HepG2 (cell line): ENCODE measurements around the gene VPS29. TPM values are rescaled to one million over a fixed set of nuclear protein-coding genes. Genes with fewer than 3 reads are reported as not detected.

Experiments used
- AHDC1 ChIP-seq: sonication (generic); formaldehyde crosslinking; IDR thresholded peaks from 2 replicates; pipeline ENCODE4 v1.5.1; 2020; ENCODE audit warnings: mild to moderate bottlenecking, missing genetic modification reagents, borderline replicate concordance
- FOXA3 ChIP-seq: IDR thresholded peaks from 2 replicates; pipeline ENCODE4 v1.6.1; 2016; ENCODE audit warnings: missing genetic modification reagents, missing compliant biosample characterization
- HNRNPLL ChIP-seq: fragments of 200-400 bp; formaldehyde crosslinking; IDR thresholded peaks from 2 replicates; pipeline ENCODE4 v1.6.1; 2017; ENCODE audit warnings: mild to moderate bottlenecking, low read depth, low read length; ENCODE audit not compliant: poor library complexity, severe bottlenecking
- KDM6A ChIP-seq: IDR thresholded peaks from 2 replicates; pipeline ENCODE4 v1.6.1; 2016; ENCODE audit warnings: low read depth
- MATR3 ChIP-seq: sonication (generic); formaldehyde crosslinking; IDR thresholded peaks from 2 replicates; pipeline ENCODE4 v1.4.0; 2020; ENCODE audit warnings: missing genetic modification reagents
- MEIS1 ChIP-seq: sonication (generic); formaldehyde crosslinking; IDR thresholded peaks from 2 replicates; pipeline ENCODE4 v1.9.0; 2021; ENCODE audit warnings: mild to moderate bottlenecking, missing genetic modification reagents, moderate library complexity, borderline replicate concordance
- PHB2 ChIP-seq: fragments of 450-650 bp; IDR thresholded peaks from 2 replicates; pipeline ENCODE4 v1.6.1; 2018; ENCODE audit not compliant: partially characterized antibody
- RCOR2 ChIP-seq: IDR thresholded peaks from 2 replicates; pipeline ENCODE4 v1.6.1; 2016; ENCODE audit warnings: missing biosample characterization, missing genetic modification reagents
- SMAD9 ChIP-seq: sonication (generic); formaldehyde crosslinking; IDR thresholded peaks from 2 replicates; pipeline ENCODE4 v1.5.1; 2020; ENCODE audit warnings: mild to moderate bottlenecking, missing genetic modification reagents
- SMC3 ChIP-seq: IDR thresholded peaks from 2 replicates; pipeline ENCODE4 v1.6.1; 2011; ENCODE audit warnings: low read length, improper control_type of control experiment
- TOE1 ChIP-seq: sonication (generic); formaldehyde crosslinking; IDR thresholded peaks from 2 replicates; pipeline ENCODE4 v1.4.0; 2020; ENCODE audit warnings: mild to moderate bottlenecking, missing genetic modification reagents
- ZFP1 ChIP-seq: IDR thresholded peaks from 2 replicates; pipeline ENCODE4 v1.6.1; 2016
- ZFP82 ChIP-seq: sonication (generic); formaldehyde crosslinking; IDR thresholded peaks from 2 replicates; pipeline ENCODE4 v1.5.1; 2020; ENCODE audit warnings: mild to moderate bottlenecking, missing genetic modification reagents, borderline replicate concordance
- ZNF275 ChIP-seq: sonication (generic); formaldehyde crosslinking; IDR thresholded peaks from 2 replicates; pipeline ENCODE4 v1.8.0; 2022; ENCODE audit warnings: missing genetic modification reagents, mild to moderate bottlenecking, inconsistent platforms, borderline replicate concordance
- ZNF414 ChIP-seq: sonication (generic); formaldehyde crosslinking; IDR thresholded peaks from 2 replicates; pipeline ENCODE4 v1.5.0; 2020; ENCODE audit warnings: missing genetic modification reagents
- ZNF605 ChIP-seq: sonication (generic); formaldehyde crosslinking; IDR thresholded peaks from 2 replicates; pipeline ENCODE4 v1.8.0; 2022; ENCODE audit warnings: mild to moderate bottlenecking, missing genetic modification reagents
- ZNF788 ChIP-seq: sonication (generic); formaldehyde crosslinking; IDR thresholded peaks from 2 replicates; pipeline ENCODE4 v1.5.0; 2020; ENCODE audit warnings: mild to moderate bottlenecking, missing genetic modification reagents, borderline replicate concordance
- polyA plus RNA-seq, 8 experiments: library from polyadenylated mRNA; depleted of rRNA in 3 of 8; stranded (reverse) in 7 of 8; unstranded in 1 of 8; fragments of >200 nt; fragmentation: Illumina TruSeq in 4 of 8; extraction: Trizol in 4 of 8; gene quantifications; 2 replicates each; pipeline versions ENCODE4 v1.2.1 to v1.2.3, GENCODE V29; 2011 to 2016; ENCODE audit warnings: low read depth in 4 of 8, missing spikeins in 1 of 8, mixed read lengths in 1 of 8; ENCODE audit not compliant: insufficient read depth in 1 of 8
- total RNA-seq, 5 experiments: library from RNA; depleted of rRNA; stranded (reverse); fragments of >200 nt; fragmentation: Illumina TruSeq; extraction: Trizol; gene quantifications; 2 replicates each; pipeline ENCODE4 v1.2.3, GENCODE V29; 2016; ENCODE audit warnings: low read depth in 1 of 5
- TF ChIP-seq, protein P1 (sequence below): sonication (generic); formaldehyde crosslinking; IDR thresholded peaks from 2 replicates; pipeline ENCODE4 v1.4.0; 2020; ENCODE audit warnings: mild to moderate bottlenecking, low read depth, missing genetic modification reagents
- TF ChIP-seq, protein P2 (sequence below): IDR thresholded peaks from 2 replicates; pipeline ENCODE4 v1.6.1; 2012; ENCODE audit warnings: low read depth, low read length, improper control_type of control experiment

The VPS29 gene
- total and polyA plus RNA-seq, 2 of the 13 experiments (the other 11 are each of a cell fraction or from before 2014, with no cell fraction given), result 107 to 114 TPM

DNA sequence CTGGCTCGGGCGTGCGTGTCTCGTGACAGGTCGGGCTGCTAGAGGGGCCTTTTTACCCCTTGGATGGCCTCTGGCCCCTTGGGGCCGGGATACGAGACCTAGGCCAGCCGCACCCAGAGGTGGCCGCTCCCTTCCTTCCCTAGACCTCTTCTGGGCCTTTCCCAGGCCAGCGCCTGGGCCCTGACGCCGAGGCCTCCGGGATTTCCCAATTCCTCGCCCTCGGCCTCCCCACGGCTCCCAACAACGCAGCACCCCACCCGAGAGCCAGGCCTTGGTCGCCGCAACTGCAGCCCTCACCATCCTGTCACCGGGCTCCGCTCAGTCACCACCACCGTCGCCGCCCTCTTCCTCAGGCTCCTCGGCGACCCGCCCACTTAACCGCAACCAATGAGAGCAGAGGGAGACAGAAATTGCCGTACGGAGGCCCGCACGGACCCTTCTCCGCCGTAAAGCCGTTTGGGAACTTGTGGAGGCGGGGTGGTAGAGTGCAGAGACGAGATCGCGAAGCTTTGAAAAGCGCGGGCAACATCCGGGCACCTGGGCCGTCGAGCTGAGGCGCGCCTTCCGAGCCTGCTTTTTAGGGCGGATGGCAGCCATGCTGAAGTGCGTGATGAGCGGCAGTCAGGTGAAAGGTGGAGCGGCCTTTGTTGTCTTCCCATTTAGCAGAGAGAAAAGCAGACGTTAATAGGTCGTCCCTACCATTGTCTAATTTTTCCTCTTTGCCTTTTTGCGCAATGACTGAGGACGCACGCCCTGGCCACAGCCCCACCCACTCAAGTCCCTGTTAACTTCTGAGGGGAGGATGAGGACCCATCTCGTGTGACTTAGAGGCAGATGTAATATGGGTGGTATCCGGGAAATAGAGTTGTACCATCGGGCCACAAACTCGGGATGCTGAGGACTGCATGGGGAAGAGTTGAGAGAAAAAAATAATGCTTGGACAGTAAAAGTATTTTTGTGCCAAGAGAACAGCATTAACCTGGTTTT lies at the start of gene VPS29, which contains the start of gene RAD9B (continued):
- no peak for TF ChIP-seq SMC3
- TF ChIP-seq HNRNPLL, result peak; percentile 84
- no peak for TF ChIP-seq AHDC1 (CRISPR knock-in tag)
- TF ChIP-seq PHB2, result no peak
- peak; percentile 98 for TF ChIP-seq SMAD9 (CRISPR knock-in tag)
- TF ChIP-seq ZFP1 (CRISPR knock-in tag), result peak; percentile 45; the same call in 1 of the 2 replicates
- no peak; the same call in none of the 2 replicates for TF ChIP-seq FOXA3 (CRISPR knock-in tag)
- TF ChIP-seq ZNF275 (CRISPR knock-in tag), result peak; percentile 72; the same call in 1 of the 2 replicates
- TF ChIP-seq RCOR2 (CRISPR knock-in tag), result peak; percentile 71
- peak; percentile 87; the same call in 1 of the 2 replicates for TF ChIP-seq ZNF788
- TF ChIP-seq MATR3 (CRISPR knock-in tag), result no peak
- TF ChIP-seq, protein P1, sequence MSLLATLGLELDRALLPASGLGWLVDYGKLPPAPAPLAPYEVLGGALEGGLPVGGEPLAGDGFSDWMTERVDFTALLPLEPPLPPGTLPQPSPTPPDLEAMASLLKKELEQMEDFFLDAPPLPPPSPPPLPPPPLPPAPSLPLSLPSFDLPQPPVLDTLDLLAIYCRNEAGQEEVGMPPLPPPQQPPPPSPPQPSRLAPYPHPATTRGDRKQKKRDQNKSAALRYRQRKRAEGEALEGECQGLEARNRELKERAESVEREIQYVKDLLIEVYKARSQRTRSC, result peak; percentile 92; the same call in 1 of the 2 replicates
- peak; percentile 79 for TF ChIP-seq ZNF414 (CRISPR knock-in tag)
- TF ChIP-seq ZFP82 (CRISPR knock-in tag), result no peak
- TF ChIP-seq MEIS1 (CRISPR knock-in tag), result peak; percentile 82; the same call in 1 of the 2 replicates
- peak; percentile 59; the same call in 1 of the 2 replicates for TF ChIP-seq TOE1 (CRISPR knock-in tag)
- TF ChIP-seq KDM6A (CRISPR knock-in tag), result no peak
- TF ChIP-seq, protein P2, sequence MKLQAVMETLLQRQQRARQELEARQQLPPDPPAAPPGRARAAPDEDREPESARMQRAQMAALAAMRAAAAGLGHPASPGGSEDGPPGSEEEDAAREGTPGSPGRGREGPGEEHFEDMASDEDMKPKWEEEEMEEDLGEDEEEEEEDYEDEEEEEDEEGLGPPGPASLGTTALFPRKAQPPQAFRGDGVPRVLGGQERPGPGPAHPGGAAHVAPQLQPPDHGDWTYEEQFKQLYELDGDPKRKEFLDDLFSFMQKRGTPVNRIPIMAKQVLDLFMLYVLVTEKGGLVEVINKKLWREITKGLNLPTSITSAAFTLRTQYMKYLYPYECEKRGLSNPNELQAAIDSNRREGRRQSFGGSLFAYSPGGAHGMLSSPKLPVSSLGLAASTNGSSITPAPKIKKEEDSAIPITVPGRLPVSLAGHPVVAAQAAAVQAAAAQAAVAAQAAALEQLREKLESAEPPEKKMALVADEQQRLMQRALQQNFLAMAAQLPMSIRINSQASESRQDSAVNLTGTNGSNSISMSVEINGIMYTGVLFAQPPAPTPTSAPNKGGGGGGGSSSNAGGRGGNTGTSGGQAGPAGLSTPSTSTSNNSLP, result no peak
- TF ChIP-seq ZNF605, result peak; percentile 99
